GM12892 (cell line): ENCODE results near the gene MYO15A.

Source experiments
- DNase-seq: peaks from one replicate; pipeline ENCODE4 v3.0.0; 2011; ENCODE audit not compliant: insufficient read length
- FAIRE-seq: peaks from 2 replicates; lab custom pipeline; 2011; peaks lifted over from hg19 to GRCh38; lab: Jason Lieb, UNC
- POLR2A ChIP-seq: IDR thresholded peaks from 2 replicates; pipeline ENCODE4 v1.6.1; 2011; ENCODE audit warnings: low read depth, low read length, control low read depth
- POLR2AphosphoS5 ChIP-seq: IDR thresholded peaks from 2 replicates; pipeline ENCODE4 v1.6.1; 2011; ENCODE audit warnings: low read depth, low read length, control low read depth
- TAF1 ChIP-seq: IDR thresholded peaks from 2 replicates; pipeline ENCODE4 v1.6.1; 2011; ENCODE audit warnings: low read depth, mild to moderate bottlenecking, control low read depth, low read length, borderline replicate concordance

Gene MYO15A

DNA sequence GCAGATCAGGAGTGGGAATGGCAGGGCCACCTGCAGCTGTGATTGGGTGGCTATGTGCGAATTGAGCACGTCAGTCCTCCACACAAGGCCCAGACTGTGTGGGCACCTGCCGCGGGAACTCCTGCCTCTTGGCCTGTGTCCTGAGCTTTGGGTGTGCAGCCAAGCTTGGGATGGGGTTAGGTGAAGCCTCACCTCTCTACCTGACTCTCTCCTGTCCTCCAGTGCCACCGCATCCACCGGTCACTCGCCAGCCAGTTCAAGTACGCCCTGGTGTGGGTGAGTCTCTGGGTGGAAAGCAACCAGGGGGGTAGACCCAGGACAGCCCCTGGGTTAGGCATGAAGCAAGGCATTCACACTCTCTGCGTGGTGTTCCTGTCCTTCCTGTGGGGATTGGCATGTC is 2.3 kb upstream of the MYO15A start:
- no peak for TF ChIP-seq POLR2AphosphoS5
- TF ChIP-seq POLR2A, result no peak
- TF ChIP-seq TAF1, result no peak
- no peak for DNase-seq
- no peak for FAIRE-seq

GRCh38 chr17:18107061-18107790 is 1.3 kb upstream of the MYO15A start:
- FAIRE-seq (no peak), DNase-seq (no peak)
- TF ChIP-seq POLR2AphosphoS5, result no peak
- no peak for TF ChIP-seq TAF1
- TF ChIP-seq POLR2A, result no peak

DNA sequence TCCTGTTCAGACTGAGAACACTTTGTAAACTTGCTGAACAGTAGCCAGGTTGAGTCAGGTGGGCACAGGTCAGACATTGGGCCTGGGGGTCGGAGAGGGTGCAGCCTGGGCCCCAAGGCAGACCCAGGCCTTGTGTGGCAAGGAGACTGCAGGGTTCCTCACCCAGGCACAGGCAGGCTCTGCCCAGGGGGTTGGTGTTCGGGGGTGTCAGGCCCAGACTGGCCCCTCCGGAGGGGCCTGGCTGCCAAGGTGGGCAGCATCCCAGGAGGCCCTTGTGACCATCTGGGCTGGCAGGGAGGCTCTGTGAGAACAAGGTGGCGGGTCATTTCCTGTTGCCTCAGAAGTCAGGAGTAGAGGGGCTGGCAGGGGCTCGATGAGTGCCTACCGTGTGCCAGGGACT is 585 bp upstream of the MYO15A start:
- no peak for FAIRE-seq

DNA sequence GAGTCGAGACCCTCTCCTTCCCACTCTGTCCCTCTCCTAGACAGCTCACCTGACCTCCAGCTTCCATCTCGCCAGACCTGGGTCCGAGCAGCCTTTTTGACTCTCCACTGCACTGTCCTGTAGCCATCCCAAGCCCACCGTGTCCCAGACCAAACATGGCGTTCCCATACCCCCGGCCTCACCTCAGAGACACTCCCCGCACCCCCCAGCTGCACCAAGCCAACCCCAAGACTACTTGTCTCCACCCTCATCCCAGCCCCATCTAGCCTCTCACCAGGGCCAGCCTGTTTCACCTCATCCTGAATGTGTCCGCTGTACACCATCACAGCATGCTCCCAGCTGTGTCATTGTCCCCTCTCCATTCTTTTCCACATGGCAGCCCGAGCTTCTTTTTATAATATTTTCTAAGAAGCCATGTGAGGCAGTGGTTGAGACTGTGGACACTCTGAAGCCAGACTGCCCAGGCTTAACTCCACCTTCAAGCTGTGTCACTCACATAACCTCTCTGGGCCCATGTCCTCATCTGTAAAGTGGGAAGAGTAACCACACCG is 1.5 kb downstream of the MYO15A start:
- FAIRE-seq (no peak), DNase-seq (no peak)
- TF ChIP-seq TAF1 (no peak), POLR2A (no peak), POLR2AphosphoS5 (no peak)

More for the DNA sequence above, 585 bp upstream of the MYO15A start:
- TF ChIP-seq POLR2A (no peak), POLR2AphosphoS5 (peak; percentile 52), TAF1 (no peak)
- DNase-seq, result no peak

DNA sequence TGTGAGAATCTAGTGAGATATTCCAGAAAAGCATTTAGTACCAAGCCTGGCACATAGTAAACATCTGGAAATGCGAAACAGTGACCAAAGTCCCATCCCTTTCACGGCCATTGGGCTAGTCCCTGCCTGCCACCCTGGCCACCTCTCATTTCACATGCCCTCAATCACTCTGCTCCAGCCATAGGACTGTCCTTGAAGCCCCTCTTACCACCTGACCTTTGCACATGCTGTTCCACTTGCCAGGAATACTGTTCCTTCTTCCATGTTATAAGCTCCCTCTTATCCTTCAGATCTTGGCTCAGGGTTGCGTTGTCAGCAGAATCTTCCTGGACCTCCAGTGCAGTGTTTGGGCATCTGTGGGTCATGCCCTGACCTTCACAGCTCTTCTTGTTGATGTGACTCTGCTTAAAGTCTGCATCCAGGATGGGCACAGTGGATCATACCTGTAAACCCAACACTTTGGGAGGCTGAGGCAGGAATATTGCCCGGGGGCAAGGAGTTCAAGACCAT is 2.1 kb downstream of the MYO15A start:
- FAIRE-seq (no peak), DNase-seq (no peak)
- TF ChIP-seq POLR2AphosphoS5 (no peak), POLR2A (no peak), TAF1 (no peak)

DNA sequence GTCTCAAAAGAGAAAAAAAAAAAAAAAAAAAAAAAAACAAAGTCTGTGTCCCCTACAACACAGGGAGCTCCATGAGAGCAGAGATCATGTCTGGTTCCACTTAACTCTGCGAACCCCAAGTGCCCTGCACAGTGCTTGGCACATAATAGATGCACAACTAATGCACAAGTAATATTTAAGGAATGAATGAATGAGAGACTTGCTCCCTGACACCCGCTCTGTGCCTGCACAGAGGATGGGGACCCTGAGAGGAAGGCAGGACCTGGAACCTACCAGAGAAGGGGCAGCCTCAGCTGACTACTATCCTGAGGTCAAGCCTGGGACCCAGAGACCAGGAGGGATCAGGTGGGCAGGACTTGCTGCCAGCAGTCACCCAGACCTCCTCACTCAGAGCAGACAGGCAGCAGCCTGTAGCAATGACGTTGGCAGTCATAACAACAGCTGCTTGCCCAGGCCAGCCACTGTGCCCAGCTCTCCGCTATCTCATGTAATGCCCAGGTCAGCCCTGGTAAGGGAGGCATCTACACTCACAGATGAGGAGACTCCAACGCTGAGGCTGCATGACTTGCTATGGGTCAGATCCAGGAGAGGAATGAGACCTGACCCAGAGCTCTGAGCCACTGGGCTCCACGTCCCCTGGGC is 2.9 kb downstream of the MYO15A start:
- no peak for DNase-seq
- FAIRE-seq, result no peak
- TF ChIP-seq POLR2AphosphoS5 (no peak), TAF1 (no peak), POLR2A (no peak)

- TF ChIP-seq TAF1 (no peak), POLR2AphosphoS5 (no peak)
- no peak for DNase-seq
- no peak for FAIRE-seq
Observed at GRCh38 chr17:18115517-18115916, 7.0 kb downstream of the MYO15A start.

DNA sequence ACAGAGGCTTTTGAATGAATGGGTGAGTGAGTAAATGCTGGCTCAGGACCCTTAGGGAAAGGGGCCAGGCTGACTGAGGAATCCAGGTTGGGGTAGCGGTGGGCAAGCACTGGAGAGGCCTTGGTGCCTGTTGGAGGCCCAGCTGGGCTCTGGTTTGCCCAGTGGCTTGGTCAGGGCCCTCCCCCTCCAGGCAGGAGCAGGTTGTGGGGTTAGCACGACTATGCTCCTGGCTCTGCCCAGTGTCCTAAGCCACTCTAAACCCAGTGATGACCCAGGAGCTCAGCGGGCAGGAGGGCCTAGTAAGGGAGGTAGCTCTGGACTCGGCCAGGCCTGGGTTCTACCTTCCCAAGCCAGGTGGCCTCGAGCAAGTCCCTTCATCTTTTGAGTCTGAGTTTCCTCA is 7.5 kb downstream of the MYO15A start:
- no peak for DNase-seq
- no peak for TF ChIP-seq TAF1
- TF ChIP-seq POLR2A, result no peak
- no peak for TF ChIP-seq POLR2AphosphoS5
- FAIRE-seq, result no peak

- no peak for DNase-seq
- TF ChIP-seq POLR2A, result no peak
- no peak for TF ChIP-seq TAF1
- TF ChIP-seq POLR2AphosphoS5, result no peak
- FAIRE-seq, result no peak
Observed at GRCh38 chr17:18117533-18117932, 9.0 kb downstream of the MYO15A start.

DNA sequence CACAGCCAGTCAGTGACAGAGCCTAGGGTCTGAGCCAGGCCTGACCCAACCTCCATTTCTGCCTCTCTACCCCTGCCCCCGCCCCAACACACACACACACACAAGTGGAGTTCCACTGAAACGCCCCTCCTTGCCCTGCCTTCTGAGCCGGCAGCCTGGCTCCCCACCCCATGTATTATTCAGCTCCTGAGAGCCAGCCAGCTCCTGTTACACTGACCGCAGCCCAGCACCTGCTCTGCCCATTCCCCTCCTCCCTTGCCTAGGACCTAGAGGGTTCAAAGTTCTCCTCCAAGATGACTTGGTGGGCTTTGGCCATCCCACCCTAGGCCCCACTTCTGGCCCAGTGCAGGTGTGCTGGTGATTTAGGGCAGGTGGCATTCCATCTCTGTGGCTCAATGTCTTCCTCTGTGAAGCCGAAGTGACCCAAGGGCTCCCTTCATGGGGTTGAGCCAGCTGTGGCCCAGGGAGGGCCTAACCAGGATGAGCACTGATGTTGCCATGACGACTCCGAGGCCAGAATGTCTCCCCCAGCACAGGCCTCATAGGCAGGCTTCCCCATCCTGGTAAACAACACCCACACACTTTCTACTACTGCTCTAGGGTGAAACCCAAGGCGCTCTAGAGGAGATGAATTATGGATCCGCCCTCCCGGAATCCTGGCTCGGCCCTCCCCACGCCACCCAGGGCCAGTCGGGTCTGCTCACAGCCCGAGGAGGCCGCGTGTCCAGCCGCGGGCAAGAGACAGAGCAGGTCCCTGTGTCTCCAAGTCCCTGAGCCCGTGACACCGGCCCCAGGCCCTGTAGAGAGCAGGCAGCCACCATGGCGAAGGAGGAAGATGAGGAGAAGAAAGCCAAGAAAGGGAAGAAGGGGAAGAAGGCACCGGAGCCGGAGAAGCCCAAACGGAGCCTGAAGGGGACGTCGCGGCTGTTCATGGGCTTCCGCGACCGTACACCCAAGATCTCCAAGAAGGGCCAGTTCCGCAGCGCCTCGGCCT is 9.7 kb downstream of the MYO15A start:
- FAIRE-seq (no peak), DNase-seq (no peak)

More for the DNA sequence above, 9.7 kb downstream of the MYO15A start:
- TF ChIP-seq POLR2A (no peak), TAF1 (no peak), POLR2AphosphoS5 (no peak)
